ENCODE measurements around the gene NNAT.

The NNAT gene

DNA sequence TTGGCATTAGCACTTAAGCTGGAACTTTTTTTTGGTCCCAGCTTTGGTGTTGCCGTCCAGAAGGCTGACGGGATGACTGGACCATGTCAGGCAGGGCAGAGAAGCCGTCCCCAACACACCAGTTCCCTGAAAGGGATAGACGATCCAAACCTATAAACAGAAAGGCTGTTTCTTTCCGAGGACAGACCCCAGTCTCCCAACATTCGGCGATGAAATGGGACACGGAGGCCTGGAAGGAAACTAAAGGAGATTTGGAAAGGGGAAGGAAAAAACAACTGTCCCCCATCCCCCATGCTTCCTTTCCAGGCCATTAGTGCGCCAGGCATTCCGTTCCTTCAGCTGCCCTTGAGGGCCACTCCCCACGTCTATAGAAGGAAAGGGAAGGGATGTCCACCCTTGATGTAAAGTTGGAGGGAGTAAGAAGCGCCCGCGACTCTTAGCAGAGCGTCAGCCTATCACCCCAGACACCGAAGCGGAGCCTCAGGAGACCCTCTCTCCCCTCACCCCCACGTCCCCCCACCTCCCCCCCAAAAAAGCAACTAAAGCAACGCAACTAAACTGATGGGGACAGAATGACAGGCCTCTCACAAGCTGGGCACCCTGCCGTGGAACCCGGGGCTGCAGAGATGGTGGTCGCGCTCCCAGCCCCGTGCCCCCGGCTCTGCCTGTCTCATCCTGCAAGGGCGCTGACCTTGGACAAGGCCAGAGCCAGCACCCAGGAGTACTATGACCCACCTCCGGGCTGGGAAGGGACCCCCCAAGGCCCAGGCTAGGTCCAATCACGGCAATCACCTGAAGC, 6.0 kb downstream of the NNAT start:
- peak; percentile 43 for DNase-seq (ENCODE audit: low spot score)
- in situ Hi-C loops (cut with MboI; ENCODE audit: low sequenced_read_pairs, unreplicated experiment): loop anchor here (5.0 kb wide), 1 partner anchor 260 kb away; no protein-coding TSS in a partner anchor
- TF ChIP-seq, protein P1, sequence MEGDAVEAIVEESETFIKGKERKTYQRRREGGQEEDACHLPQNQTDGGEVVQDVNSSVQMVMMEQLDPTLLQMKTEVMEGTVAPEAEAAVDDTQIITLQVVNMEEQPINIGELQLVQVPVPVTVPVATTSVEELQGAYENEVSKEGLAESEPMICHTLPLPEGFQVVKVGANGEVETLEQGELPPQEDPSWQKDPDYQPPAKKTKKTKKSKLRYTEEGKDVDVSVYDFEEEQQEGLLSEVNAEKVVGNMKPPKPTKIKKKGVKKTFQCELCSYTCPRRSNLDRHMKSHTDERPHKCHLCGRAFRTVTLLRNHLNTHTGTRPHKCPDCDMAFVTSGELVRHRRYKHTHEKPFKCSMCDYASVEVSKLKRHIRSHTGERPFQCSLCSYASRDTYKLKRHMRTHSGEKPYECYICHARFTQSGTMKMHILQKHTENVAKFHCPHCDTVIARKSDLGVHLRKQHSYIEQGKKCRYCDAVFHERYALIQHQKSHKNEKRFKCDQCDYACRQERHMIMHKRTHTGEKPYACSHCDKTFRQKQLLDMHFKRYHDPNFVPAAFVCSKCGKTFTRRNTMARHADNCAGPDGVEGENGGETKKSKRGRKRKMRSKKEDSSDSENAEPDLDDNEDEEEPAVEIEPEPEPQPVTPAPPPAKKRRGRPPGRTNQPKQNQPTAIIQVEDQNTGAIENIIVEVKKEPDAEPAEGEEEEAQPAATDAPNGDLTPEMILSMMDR (IDR thresholded peaks at IDR 0.05; ENCODE audit: borderline replicate concordance, control extremely low read depth, extremely low read depth, insufficient read depth, missing control alignments): peak; percentile 9

DNA sequence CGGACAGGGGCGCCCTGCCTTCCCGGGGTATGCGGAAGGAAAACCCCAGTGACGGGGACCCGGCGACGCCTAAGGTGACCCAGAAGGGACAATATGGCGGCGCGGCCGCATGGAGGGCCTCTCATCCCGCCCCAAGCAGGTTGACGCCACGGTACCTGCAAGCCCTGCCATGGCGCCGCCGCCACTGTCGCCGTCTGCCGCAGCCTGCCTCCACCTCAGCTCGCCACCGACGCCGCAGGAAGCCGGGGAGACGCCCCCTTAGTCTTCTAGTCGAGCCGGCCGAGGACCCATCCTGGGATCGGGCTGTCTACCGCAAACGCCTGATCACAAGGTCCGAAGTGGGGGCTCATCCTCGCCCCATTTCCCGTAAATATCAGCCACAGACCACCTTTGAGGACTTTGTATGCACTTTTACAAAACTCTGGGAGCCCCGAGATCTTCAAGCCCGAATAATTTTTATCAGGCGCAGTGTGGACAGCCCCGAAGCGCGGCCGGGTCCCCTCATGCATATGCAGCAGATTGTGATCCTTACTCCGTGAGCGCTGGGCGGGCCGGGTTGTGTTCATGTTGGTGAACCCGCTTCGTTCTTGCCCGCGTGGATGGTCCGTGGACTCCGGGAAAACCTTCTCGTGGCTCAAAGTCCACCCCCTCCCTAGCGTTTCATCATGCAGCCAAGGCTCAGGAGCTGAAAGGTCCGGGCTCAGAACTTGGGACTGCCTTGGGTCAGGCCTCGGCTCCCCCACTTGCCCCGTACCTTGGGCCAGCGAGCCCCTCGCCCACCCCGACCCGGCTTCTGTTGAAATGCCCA, 6.8 kb downstream of the NNAT start, which contains the start of gene BLCAP:
Gene BLCAP, minus strand, starts transcription at position 239 of the 808 bp plus-strand sequence. CDS start 8,702 bp downstream, outside the sequence.
- TF ChIP-seq, protein P1 (IDR thresholded peaks at IDR 0.05; ENCODE audit: borderline replicate concordance, control extremely low read depth, extremely low read depth, insufficient read depth, missing control alignments): no peak
- in situ Hi-C loops (cut with MboI; ENCODE audit: low sequenced_read_pairs, unreplicated experiment): loop anchor here (5.0 kb wide), 1 partner anchor 261 kb away; no protein-coding TSS in a partner anchor
- DNase-seq (ENCODE audit: low spot score): peak; percentile 98

DNA sequence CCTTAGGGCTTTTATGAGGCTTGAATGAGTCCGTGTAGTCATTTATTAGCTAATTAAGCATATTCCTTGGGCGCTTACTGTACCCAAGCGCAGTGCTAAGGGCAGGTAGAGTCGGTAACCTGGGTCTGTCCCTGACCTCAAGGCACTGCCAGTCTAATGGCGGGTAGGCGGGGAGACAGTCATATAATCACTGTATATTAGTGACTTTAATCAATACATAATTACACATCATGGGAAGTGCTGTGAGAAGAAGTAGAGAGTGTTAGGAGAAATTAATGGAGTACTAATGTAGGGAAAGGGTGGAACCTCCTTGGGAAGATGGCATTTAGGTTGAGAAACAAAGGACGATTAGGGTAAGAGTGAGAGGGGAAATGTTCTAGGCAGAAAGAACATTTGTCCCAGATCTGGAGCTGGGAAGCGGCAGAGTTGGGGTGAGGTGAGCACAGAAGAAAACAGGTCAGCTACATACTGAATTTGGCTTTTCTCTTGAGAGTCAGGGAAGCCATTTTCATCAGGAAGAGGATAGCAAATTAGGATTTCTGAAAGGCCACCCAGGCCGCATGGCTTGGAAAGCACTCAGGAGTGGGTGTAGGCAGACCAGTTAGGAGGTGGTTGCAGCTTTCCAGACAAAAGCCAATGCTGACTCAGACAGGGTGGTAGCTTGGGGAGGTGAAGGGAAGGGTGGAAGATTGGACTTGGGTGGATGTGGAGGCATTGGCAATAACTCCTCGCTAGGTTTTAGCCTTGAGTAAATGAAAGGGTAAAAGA, 7.6 kb downstream of the NNAT start:
- TF ChIP-seq, protein P1 (IDR thresholded peaks at IDR 0.05; ENCODE audit: borderline replicate concordance, control extremely low read depth, extremely low read depth, insufficient read depth, missing control alignments): no peak

GRCh38 chr20:37529214-37529967, 8.3 kb downstream of the NNAT start:
- no peak for DNase-seq (ENCODE audit: low spot score)
- TF ChIP-seq, protein P1 (IDR thresholded peaks at IDR 0.05; ENCODE audit: borderline replicate concordance, control extremely low read depth, extremely low read depth, insufficient read depth, missing control alignments): peak; percentile 12
- in situ Hi-C loops (cut with MboI; ENCODE audit: low sequenced_read_pairs, unreplicated experiment): loop anchor here (5.0 kb wide), 1 partner anchor 262 kb away; no protein-coding TSS in a partner anchor

More for the DNA sequence above, 7.6 kb downstream of the NNAT start:
- DNase-seq (ENCODE audit: low spot score): no peak
- in situ Hi-C loops (cut with MboI; ENCODE audit: low sequenced_read_pairs, unreplicated experiment): loop anchor here (5.0 kb wide), 1 partner anchor 261 kb away; no protein-coding TSS in a partner anchor

- no peak for DNase-seq (ENCODE audit: low spot score)
Measured at GRCh38 chr20:37529968-37530600, 9.0 kb downstream of the NNAT start.

More at GRCh38 chr20:37529968-37530600, 9.0 kb downstream of the NNAT start:
- TF ChIP-seq, protein P1 (IDR thresholded peaks at IDR 0.05; ENCODE audit: borderline replicate concordance, control extremely low read depth, extremely low read depth, insufficient read depth, missing control alignments): no peak
- in situ Hi-C loops (cut with MboI; ENCODE audit: low sequenced_read_pairs, unreplicated experiment): loop anchor here (5.0 kb wide), 1 partner anchor 263 kb away; no protein-coding TSS in a partner anchor

All from GM13976 (cell line).